CD4-positive, alpha-beta T cell treated with Interleukin-4 for 1 hour (primary cell): ENCODE results near the gene LYPLA2.
"Not testable (repeated sequence)": the region's sequence is repeated elsewhere in the genome, so short reads cannot be mapped to it uniquely, and the experiment has no call there.

Experiments
- DNase-seq, 2 donors: peaks; one replicate each; pipeline ENCODE4 v3.0.0-alpha.2; 2020 to 2022

The LYPLA2 gene

GRCh38 chr1:23779826-23780371 lies 11.0 kb upstream of the LYPLA2 start:
- DNase-seq, result no peak

DNA sequence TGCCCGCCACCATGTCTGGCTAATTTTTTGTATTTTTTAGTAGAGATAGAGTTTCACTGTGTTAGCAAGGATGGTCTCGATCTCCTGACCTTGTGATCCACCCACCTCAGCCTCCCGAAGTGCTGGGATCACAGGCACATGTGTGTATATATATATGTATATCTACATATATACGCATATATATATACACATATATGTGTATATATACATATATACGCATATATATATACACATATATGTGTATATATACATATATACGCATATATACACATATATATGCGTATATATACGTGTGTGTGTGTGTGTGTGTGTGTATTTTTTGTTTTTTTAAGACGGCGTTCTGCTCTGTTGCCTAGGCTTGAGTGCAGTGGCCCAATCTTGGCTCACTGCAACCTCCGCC lies 7.8 kb upstream of the LYPLA2 start:
- not testable (repeated sequence) for DNase-seq

- no peak for DNase-seq
Observed at GRCh38 chr1:23784846-23785245, 6.1 kb upstream of the LYPLA2 start.

DNA sequence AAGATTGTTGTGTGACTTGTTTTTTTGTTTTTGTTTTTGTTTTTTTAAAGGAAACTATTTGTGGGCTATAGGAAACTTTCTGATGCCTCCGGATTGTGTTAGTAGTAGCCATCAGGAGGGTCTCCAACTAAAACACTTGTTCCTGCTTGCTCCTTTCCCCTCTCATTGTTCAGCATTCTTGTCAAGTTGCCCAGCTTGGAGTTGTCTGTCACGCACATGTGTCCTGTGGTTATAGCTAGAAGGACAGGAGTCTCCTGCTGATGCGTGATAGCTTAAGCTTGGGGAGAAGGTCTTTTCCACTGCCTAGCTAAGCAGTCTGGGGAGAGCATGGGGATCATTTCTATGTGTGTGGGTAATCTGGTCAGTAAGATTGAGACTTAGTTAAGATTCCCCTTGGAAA lies 3.2 kb upstream of the LYPLA2 start:
- DNase-seq, result no peak

DNA sequence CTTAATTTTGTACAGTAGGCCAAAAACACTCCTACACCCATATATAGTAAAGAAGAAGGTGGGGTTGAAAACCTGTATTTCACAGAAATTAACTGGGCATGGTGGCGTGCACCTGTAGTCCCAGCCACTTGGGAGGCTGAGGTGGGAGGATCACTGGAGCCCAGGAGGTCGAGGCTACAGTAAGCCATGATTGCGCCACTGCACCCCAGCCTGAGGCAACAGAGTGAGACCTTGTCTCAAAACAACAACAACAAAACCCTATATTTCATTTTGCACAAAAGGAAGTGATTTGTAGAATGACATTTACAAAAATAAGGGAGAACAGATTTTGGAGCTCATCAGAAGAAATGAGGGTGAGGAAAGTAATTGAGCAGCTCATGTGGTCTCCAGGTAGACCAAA lies 2.2 kb upstream of the LYPLA2 start:
- DNase-seq, result no peak

- peak in 1 of 2 donors; percentile 35 for DNase-seq
Observed at GRCh38 chr1:23791516-23792047, 637 bp downstream of the LYPLA2 start.

DNA sequence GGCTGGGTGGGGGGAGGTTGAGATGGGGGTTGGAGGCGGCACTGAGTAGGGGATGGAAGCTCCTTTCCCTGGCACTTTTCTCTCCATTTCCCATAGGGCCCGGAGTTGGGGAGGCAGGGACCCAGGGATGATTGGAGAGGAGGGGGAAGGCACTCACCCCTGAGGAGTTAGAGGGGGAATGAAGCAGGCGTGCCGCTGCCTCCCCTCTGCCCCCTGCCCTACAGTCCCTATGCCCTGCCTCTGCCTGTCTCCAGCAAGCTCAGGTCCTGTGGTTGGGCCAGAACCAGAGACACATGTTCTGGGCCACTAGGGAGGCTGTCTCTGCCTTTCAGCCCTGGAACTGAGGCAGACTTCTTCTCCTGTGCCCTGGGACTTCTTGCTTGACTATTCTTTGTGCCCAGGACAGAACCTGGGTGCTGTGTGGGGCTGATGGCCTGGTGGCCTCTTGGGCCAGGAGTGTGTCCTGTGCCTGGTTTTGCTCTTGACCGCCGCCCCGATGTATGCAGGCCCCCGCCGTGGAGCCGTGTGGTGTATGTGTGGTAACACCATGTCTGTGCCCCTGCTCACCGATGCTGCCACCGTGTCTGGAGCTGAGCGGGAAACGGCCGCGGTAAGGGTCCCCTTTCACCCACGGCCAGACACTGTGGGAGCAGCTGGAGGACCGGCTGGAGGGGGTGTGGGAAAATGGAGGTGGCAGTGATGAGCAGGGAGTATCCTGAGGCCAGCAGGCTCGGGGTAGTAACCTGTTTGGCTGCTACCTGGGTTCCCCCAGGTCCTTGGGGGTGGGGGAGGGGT lies 1.4 kb downstream of the LYPLA2 start:
- no peak for DNase-seq

GRCh38 chr1:23793018-23793781 lies 2.3 kb downstream of the LYPLA2 start:
- DNase-seq, result peak; percentile 49 to 51

GRCh38 chr1:23793861-23794731 lies 3.2 kb downstream of the LYPLA2 start:
- no peak for DNase-seq

- DNase-seq, result not testable (repeated sequence)
Observed at GRCh38 chr1:23794732-23795182, 3.8 kb downstream of the LYPLA2 start.

- DNase-seq, result no peak
Observed at GRCh38 chr1:23795676-23796465, 4.9 kb downstream of the LYPLA2 start.

- DNase-seq, result no peak
Observed at GRCh38 chr1:23796466-23797271, 5.7 kb downstream of the LYPLA2 start.

- no peak for DNase-seq
Observed at GRCh38 chr1:23797478-23798448, 6.8 kb downstream of the LYPLA2 start.

DNA sequence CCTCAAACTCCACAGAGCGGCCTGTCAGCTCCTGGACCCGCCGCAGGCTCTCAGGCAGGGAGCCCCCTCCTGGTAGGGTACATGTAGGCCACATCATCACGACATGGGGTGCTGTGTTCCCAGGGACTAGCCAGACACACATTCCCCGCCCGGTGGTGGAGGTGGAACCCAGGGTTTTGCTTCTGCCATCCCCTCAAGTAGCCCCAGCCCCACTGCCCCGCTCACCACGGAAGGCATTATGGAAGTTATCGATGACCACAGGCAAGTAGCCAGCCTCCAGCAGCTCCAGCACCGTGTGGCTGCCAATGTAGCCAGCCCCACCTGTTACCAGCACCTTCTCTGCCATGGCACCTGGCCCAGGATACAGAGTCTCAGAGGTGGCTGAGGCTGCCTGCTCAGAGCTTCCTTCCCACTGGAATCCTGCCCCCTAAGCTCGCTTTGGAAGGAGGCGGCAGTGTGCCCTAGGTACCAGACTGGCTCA lies 7.8 kb downstream of the LYPLA2 start:
- DNase-seq, result no peak

GRCh38 chr1:23799255-23799569 lies 8.3 kb downstream of the LYPLA2 start:
- DNase-seq, result no peak

DNA sequence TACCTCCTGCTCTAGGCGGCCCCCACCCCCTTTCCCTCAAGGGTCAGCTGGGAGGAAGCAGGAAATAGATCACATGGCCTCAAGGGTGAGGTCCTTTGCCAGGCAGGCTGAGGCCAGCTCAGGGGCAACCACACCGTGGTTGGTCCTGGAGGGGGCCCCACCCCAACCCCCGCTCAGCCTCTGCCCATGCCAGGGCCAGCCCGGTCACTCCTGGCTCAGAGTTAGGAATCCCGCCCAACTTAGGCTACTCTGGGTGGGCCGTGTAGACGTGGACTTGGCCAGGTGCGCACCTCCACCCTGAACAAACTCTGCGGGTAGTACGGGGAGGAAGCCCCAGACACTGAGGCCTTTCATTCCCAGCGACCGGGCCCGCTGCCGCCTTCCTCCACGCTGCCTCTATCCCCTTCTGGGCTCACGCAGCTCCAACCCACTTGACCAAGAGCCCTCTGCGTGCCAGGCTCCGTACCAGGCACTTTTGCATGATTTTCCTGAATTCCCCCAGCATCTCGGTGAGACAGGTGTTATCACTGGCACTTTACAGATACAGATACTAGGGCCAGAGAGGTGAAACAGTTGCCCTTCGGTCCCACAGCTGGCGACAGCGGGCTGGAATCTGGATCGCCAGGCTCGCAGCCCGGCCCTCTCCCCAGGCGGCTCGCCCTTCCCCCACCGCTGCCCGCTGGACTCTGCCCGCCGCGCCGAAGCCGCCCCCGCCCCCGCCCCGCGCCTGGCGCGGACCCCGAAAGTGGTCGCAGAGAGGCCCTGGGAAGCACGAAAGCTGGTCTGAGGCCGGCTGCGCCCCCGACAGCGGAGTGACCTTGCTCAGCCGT lies 8.8 kb downstream of the LYPLA2 start:
- peak; percentile 35 to 43 for DNase-seq

DNA sequence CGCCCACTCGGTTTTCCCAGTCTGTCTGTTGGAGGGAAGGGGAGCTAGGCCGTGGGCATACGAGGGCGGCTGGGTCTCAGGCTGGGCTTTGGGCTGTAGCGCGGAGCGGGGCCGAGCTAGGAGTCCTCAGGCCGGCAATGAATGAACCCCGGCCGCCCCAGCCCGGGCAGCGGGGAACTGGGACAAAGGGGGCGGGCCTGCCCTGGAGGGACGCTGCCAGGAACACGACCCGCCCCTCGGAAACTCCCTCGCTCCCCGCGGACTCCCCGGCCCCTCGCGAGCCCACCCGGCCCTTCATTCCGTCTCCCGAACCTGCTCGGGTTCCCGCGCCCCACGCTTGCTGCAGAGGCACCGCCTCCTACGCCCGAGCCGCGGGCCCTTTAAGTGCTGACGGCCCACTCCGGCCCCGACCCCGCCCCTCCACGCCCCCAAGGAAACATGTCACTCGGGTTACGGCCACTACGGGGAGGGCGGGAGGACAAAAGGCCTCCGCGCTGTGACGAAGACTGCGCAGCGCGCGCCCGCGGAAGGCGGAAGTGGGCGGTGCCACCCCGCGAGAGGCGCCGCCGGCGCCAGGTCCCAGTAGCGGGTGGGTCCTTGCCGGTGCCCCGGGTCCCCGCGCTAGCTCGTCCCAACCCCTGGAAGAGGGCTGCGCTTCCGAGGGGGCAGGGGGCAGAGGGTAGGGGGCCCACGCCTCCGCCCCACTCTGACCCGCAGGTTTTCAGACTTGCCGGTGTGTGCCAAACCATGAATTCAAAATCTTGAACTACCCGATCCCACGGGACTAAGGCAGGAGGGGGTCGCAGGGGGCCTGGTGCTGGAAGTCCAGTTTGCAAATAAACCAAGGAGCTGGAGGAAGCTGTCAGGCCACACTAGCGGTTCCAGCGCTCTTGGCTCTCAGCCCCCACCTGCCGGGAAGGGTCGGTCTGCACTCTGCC lies 9.7 kb downstream of the LYPLA2 start, which contains the start of gene GALE:
GALE (minus strand) TSS at position 355 of the 938 bp plus-strand sequence. CDS start 1,747 bp downstream, outside the sequence.
- peak; percentile 96 to 97 for DNase-seq
